ENCODE measurements around the gene PARVG.

PARVG gene

DNA sequence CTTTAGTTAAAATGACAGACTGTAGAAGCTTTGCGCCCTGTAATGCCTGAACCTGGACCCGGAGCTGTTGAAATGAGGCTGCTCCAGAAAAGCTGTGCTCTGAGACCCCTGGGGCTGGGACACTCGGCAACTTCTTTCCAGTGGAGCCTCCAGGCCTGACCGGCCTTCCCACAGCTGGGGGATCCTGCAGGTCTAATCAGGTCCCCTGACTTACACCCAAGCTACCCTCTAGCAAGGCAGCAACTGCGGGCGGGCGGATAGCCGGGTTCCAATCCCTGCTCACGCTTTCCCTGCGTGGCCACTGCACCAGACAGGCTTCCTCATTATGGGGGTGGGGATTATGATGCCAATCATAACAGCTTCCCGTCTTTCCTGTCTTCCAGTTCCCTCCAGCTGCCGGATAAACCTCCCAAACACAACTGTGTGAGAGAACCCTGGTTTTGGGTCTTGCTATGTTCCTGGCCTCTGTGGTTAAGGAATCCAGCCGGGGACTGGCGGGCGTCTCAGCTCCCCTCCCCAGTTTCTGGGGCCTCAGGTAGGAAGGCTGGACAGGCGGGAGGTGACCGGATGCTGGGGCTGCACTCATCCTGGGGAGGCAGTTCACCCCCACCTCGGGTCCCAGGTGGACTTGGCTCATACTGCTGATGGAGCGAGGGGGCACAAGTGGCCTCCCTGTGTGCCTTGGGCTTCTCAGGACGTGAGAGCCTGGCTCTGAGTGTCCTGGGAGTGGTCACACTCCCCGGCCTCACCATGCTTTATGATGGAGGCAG, 38.6 kb downstream of the PARVG start:
- no peak for DNase-seq (ENCODE audit: extremely low read depth, low read depth)
- TF ChIP-seq, protein P1, sequence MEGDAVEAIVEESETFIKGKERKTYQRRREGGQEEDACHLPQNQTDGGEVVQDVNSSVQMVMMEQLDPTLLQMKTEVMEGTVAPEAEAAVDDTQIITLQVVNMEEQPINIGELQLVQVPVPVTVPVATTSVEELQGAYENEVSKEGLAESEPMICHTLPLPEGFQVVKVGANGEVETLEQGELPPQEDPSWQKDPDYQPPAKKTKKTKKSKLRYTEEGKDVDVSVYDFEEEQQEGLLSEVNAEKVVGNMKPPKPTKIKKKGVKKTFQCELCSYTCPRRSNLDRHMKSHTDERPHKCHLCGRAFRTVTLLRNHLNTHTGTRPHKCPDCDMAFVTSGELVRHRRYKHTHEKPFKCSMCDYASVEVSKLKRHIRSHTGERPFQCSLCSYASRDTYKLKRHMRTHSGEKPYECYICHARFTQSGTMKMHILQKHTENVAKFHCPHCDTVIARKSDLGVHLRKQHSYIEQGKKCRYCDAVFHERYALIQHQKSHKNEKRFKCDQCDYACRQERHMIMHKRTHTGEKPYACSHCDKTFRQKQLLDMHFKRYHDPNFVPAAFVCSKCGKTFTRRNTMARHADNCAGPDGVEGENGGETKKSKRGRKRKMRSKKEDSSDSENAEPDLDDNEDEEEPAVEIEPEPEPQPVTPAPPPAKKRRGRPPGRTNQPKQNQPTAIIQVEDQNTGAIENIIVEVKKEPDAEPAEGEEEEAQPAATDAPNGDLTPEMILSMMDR (IDR thresholded peaks at IDR 0.05; ENCODE audit: low read depth, low read length, missing control alignments): no peak
- H3K4me3 ChIP-seq (replicated peaks; ENCODE audit: low read depth, low read length): no peak overlapping the region

DNA sequence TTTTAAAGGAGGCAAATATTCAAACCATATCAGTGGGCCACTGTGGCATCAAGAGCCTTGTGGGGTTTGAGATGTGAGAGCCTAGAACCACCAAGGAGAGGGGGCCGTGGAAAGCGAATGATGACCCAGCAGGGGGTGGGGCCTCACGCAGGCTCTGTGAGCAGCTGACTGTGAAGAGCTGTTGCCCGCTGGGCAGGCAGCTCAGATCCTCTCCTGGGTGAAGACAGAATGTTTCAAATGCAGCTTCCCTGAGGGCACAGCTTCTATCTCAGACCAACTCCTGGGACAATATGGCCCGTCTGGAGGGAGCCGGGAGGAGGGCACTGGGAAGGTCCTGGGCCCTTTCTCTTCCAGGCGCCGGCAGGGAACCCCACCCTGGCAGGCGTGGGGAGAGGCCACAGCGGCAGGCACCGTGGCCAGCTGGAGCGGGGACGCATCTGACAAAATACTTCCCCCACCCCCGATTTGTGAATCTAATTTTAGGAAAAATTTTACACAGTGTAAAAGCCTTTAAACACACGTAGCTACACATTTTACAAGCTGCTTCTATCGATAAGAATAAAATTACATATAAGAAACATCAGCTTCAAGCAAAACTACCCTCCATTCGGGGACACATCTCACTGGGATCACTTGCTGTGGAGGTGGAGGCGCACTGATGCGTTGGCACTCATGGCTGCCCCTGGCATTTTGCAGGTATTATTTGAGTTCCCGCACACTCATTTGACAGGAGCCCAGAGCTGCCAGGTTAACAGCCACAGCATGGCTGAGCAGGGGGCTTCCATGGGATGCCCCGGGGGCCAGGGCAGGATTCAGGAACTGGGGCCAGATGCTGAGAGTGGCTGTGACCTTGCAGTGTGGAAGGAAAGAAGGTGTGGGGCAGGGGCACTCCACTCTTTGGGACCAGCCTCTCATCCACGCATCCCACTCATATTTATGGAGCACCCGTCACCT, 40.3 kb downstream of the PARVG start:
- no peak for DNase-seq (ENCODE audit: extremely low read depth, low read depth)
- TF ChIP-seq, protein P1 (IDR thresholded peaks at IDR 0.05; ENCODE audit: low read depth, low read length, missing control alignments): no peak
- no peak overlapping the region for H3K4me3 ChIP-seq (replicated peaks; ENCODE audit: low read depth, low read length)

DNA sequence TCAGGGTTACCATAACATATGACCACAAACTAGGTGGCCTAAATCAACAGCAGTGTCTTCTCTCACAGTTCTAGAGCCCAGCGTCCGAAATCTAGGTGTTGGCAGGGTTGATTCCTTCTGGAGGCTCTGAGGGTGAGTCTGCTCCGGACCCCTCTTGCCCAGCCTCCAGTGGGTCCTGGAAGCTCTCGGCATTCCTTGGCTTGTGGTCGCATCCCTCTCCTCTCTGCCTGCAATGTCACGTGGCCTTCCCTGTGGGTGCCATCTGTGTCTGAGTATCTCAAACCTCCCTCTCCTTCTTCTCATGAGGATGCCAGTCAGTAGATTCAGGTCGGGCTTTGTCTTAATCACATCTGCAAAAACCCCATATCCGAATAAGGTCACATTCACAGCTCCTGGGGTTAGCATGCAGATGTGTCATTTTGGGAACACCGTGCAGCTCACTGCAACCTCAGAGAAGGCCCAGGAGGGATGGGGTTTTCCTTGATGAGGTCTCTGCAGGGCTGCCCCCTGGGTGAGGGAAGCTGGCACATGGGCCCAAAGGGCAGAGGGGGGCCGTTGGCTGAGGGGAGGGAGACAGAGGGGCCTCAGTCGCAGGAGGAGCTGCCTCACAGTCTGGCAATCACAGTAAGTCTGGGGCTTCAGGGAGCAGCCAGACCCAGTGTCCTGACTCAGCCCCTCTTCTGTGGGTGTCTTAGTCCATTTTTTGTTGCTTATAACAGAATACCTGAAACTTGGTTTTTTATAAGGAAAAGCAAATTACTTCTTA, 41.2 kb downstream of the PARVG start:
- H3K4me3 ChIP-seq (replicated peaks; ENCODE audit: low read depth, low read length): no peak overlapping the region
- TF ChIP-seq, protein P1 (IDR thresholded peaks at IDR 0.05; ENCODE audit: low read depth, low read length, missing control alignments): no peak
- no peak for DNase-seq (ENCODE audit: extremely low read depth, low read depth)

DNA sequence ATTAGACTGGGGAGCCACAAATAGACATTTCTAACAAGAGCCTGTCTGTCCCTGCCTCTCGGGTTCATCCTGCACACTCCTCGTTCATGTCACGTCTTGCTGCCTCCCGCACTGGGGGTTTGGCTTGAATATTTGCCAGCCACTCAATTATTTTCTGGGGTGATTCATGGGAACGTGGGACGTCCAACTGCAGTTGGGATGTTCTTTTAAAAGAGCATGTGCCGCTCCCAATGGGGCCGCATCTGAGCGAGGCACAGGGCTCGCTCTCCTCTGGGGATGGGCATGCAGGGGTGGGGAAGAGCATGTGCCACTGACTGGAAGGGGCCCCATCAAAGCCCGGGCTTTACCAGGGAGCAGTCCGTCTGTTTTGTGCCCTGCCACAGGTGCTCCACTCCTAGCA, 43.4 kb downstream of the PARVG start:
- TF ChIP-seq, protein P1 (IDR thresholded peaks at IDR 0.05; ENCODE audit: low read depth, low read length, missing control alignments): no peak
- no peak for DNase-seq (ENCODE audit: extremely low read depth, low read depth)
- H3K4me3 ChIP-seq (replicated peaks; ENCODE audit: low read depth, low read length): no peak overlapping the region

DNA sequence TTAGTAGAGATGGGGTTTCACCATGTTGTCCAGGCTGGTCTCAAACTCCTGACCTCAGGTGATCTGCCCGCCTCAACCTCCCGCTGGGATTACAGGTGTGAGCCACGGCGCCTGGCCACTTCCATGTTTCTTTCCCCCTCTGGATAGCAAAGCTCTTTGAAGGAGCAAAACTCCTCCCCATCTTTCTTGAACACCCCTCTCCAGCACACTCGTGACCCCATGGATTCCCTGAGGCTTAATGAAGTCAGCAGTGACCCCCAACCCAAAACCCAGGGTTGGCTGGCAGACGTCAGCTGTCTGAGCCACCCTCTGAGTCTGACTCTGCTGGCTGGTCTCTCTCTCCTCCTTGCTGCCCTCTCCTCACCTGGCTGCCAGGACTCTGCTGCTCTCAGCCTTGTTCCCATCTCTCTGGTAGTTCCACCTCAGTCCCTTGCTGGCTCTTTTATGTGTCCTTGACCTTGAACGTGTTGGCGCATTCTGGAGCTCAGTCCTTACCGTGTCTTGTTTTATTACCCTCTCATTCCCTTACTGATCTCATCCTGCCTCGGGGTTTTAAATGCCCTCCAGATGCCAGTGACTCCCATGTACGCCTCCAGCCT, 44.5 kb downstream of the PARVG start:
- DNase-seq (ENCODE audit: extremely low read depth, low read depth): no peak
- H3K4me3 ChIP-seq (replicated peaks; ENCODE audit: low read depth, low read length): no peak overlapping the region
- TF ChIP-seq, protein P1 (IDR thresholded peaks at IDR 0.05; ENCODE audit: low read depth, low read length, missing control alignments): no peak

DNA sequence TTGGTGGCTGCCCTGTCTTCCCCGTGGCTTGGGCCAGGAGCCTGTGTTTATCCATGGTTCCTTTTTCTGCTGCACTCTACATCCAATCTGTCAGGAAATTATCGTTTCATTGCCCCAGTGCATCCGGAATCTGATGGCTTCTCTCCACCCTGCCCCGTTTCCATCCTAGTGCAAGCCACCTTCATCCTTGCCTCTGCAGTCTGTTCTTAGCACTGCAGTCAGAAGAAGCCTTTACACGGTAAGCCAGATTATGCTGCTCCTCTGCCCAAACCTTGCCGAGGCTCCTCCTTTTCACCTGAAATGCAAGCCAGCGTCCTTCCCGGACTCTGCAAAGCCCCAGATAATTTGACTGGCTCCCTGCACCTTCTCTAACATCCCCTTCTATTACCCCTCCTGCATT, 45.1 kb downstream of the PARVG start:
- TF ChIP-seq, protein P1 (IDR thresholded peaks at IDR 0.05; ENCODE audit: low read depth, low read length, missing control alignments): no peak
- no peak overlapping the region for H3K4me3 ChIP-seq (replicated peaks; ENCODE audit: low read depth, low read length)
- no peak for DNase-seq (ENCODE audit: extremely low read depth, low read depth)
